H1 (cell line): ENCODE results near the gene PTMS. TPM values are rescaled to one million over a fixed set of nuclear protein-coding genes. Genes with fewer than 3 reads are reported as not detected.

ENCODE experiments used
- ATF2 ChIP-seq: IDR thresholded peaks from 2 replicates; pipeline ENCODE4 v1.6.1; 2012; ENCODE audit warnings: low read length, inconsistent platforms
- CBX5 ChIP-seq: fragments of 300-800, 300-1000 bp; sonication (generic); IDR thresholded peaks from 2 replicates; pipeline ENCODE4 v1.7.1; 2016; ENCODE audit warnings: antibody characterized with exemption, low read length, low read depth
- CHD1 ChIP-seq: IDR thresholded peaks from 2 replicates; pipeline ENCODE4 v1.6.1; 2012; ENCODE audit warnings: low read depth, low read length, improper control_type of control experiment
- CHD2 ChIP-seq: IDR thresholded peaks from 2 replicates; pipeline ENCODE4 v1.6.1; 2012; ENCODE audit warnings: low read length, improper control_type of control experiment
- CTBP2 ChIP-seq: IDR thresholded peaks from 2 replicates; pipeline ENCODE4 v1.7.0; 2011; ENCODE audit warnings: borderline replicate concordance, mild to moderate bottlenecking, moderate library complexity, mixed read lengths, low read length; ENCODE audit not compliant: insufficient read depth, insufficient read length
- PHF8 ChIP-seq: fragments of 200-600 bp; sonication (generic); conservative IDR thresholded peaks from 2 replicates; pipeline ENCODE4 v1.7.1; 2012; ENCODE audit warnings: low read depth, mild to moderate bottlenecking, inconsistent platforms, low read length, moderate library complexity
- RBBP5 ChIP-seq: IDR thresholded peaks from 2 replicates; pipeline ENCODE4 v1.7.1; 2012; ENCODE audit warnings: low read depth, mild to moderate bottlenecking, inconsistent platforms, low read length, moderate library complexity, borderline replicate concordance
- RFX5 ChIP-seq: IDR thresholded peaks from 2 replicates; pipeline ENCODE4 v1.6.1; 2011; ENCODE audit warnings: low read depth, low read length, improper control_type of control experiment, borderline replicate concordance
- SIN3A ChIP-seq, 2 experiments: IDR thresholded peaks in 1 of 2; conservative IDR thresholded peaks in 1 of 2; 2 replicates each; pipeline ENCODE4 v1.6.1; 2011 to 2012; ENCODE audit warnings: low read length in 2 of 2, improper control_type of control experiment in 1 of 2, low read depth in 1 of 2, mild to moderate bottlenecking in 1 of 2
- SP1 ChIP-seq: IDR thresholded peaks from 2 replicates; pipeline ENCODE4 v1.6.1; 2011; ENCODE audit warnings: low read depth, low read length
- SP4 ChIP-seq: IDR thresholded peaks from 2 replicates; pipeline ENCODE4 v1.6.1; 2012; ENCODE audit warnings: low read length, inconsistent platforms
- polyA plus RNA-seq, 7 experiments: library from polyadenylated mRNA; depleted of rRNA in 3 of 7; stranded (reverse) in 5 of 7; unstranded in 2 of 7; fragments of >200 nt in 5 of 7; fragments of 200-250 nt in 2 of 7; gene quantifications; 1 replicate in 5 of 7; 2 replicates in 1 of 7; 4 replicates in 1 of 7; pipeline versions ENCODE4 v1.2.1 to v1.2.3, GENCODE V29; 2011 to 2013; ENCODE audit warnings: missing spikeins in 2 of 7, mixed read lengths in 2 of 7
- total RNA-seq: library from RNA; stranded (reverse); fragmentation: NEBNext Ultra II Directional; extraction: Animal tissue kit (Norgen Biotek cat#: 25700); gene quantifications from 2 replicates; pipeline ENCODE4 v1.2.1, GENCODE V29; 2021

Gene PTMS
- total and polyA plus RNA-seq, 2 of the 8 experiments (the other 6 are each of a cell fraction or from before 2014, with no cell fraction given) = 444 to 553 TPM

GRCh38 chr12:6813363-6813762, 47.2 kb downstream of the PTMS start (continued):
- TF ChIP-seq ATF2 (no peak), CBX5 (no peak), CTBP2 (no peak), RBBP5 (no peak), RFX5 (no peak), CHD2 (no peak), SP4 (no peak), SIN3A (conservative IDR thresholded peaks at IDR 0.05 in 1 of 2, IDR thresholded peaks at IDR 0.05 in 1 of 2; ENCODE audit: low read depth in 1 of 2, low read length in 2 of 2) (no peak), SP1 (no peak), PHF8 (no peak), CHD1 (no peak)
